Measurements from ENCODE around the gene CDKL2.
"Not testable (repeated sequence)": the region's sequence is repeated elsewhere in the genome, so short reads cannot be mapped to it uniquely, and the experiment has no call there.

CDKL2 gene

GRCh38 chr4:75555294-75556164 is 74.8 kb downstream of the CDKL2 start, which contains the start of gene ODAPH:
Gene ODAPH (plus strand): TSS chr4:75556066. CDS start chr4:75556083, 17 bp downstream.
- DNase-seq (ENCODE audit: low read depth in 1 of 2, low spot score in 1 of 2), result no peak

GRCh38 chr4:75552452-75552851 is 77.9 kb downstream of the CDKL2 start:
- DNase-seq (ENCODE audit: low read depth in 1 of 2, low spot score in 1 of 2), result no peak

GRCh38 chr4:75549019-75549418 is 81.3 kb downstream of the CDKL2 start:
- no peak for DNase-seq (ENCODE audit: low read depth in 1 of 2, low spot score in 1 of 2)

GRCh38 chr4:75547647-75548387 is 82.5 kb downstream of the CDKL2 start:
- DNase-seq (ENCODE audit: low read depth in 1 of 2, low spot score in 1 of 2), result no peak

- no peak for DNase-seq (ENCODE audit: low read depth in 1 of 2, low spot score in 1 of 2)
These were observed 84.8 kb downstream of the CDKL2 start for GRCh38 chr4:75545526-75545925.

GRCh38 chr4:75544870-75545269 is 85.5 kb downstream of the CDKL2 start:
- no peak for DNase-seq (ENCODE audit: low read depth in 1 of 2, low spot score in 1 of 2)

- not testable (repeated sequence) for DNase-seq (ENCODE audit: low read depth in 1 of 2, low spot score in 1 of 2)
These were observed 86.1 kb downstream of the CDKL2 start for GRCh38 chr4:75544220-75544619.

GRCh38 chr4:75542824-75543223 is 87.5 kb downstream of the CDKL2 start:
- DNase-seq (ENCODE audit: low read depth in 1 of 2, low spot score in 1 of 2), result no peak

GRCh38 chr4:75537308-75537707 is 93.0 kb downstream of the CDKL2 start:
- not testable (repeated sequence) for DNase-seq (ENCODE audit: low read depth in 1 of 2, low spot score in 1 of 2)

GRCh38 chr4:75533926-75534325 is 96.4 kb downstream of the CDKL2 start:
- DNase-seq (ENCODE audit: low read depth in 1 of 2, low spot score in 1 of 2), result not testable (repeated sequence)

GRCh38 chr4:75533339-75533887 is 96.9 kb downstream of the CDKL2 start:
- not testable (repeated sequence) for DNase-seq (ENCODE audit: low read depth in 1 of 2, low spot score in 1 of 2)

- DNase-seq (ENCODE audit: low read depth in 1 of 2, low spot score in 1 of 2), result not testable (repeated sequence)
These were observed 98.7 kb downstream of the CDKL2 start for GRCh38 chr4:75531536-75532143.

- no peak for DNase-seq (ENCODE audit: low read depth in 1 of 2, low spot score in 1 of 2)
These were observed 99.6 kb downstream of the CDKL2 start for GRCh38 chr4:75530556-75531322.
